WTC11 (cell line): ENCODE results near the gene NXN. TPM values are rescaled to one million over a fixed set of nuclear protein-coding genes. Genes with fewer than 3 reads are reported as not detected.

Experiments
- ATAC-seq: fragments of 200-7000 bp; cut with Tn5 transposase; 2 replicates; pipeline ENCODE4 v1.10.0; 2021; ENCODE audit warnings: mild to moderate bottlenecking, moderate library complexity
- CTCF ChIA-PET: fragments of 300-600 bp; sonication (Branson Sonifier 250); formaldehyde crosslinking; loops from one replicate; lab custom pipeline; 2021; ENCODE audit warnings: antibody characterized with exemption; lab: Charles Lee
- POLR2A ChIA-PET: fragments of 350-600 bp; sonication (Branson Sonifier 250); formaldehyde crosslinking; loops from one replicate; lab custom pipeline; 2021; ENCODE audit warnings: antibody characterized with exemption; lab: Charles Lee
- DNase-seq: peaks from one replicate; pipeline ENCODE4 v3.0.0; 2021; ENCODE audit warnings: low spot score
- H3K27ac Mint-ChIP-seq: 2 replicates; pipeline ENCODE4 v1.8.0; 2021; ENCODE audit warnings: mixed read lengths
- H3K27me3 Mint-ChIP-seq: 2 replicates; pipeline ENCODE4 v1.8.0; 2021; ENCODE audit warnings: low read depth, mild to moderate bottlenecking, moderate library complexity, mixed read lengths
- H3K36me3 Mint-ChIP-seq: 2 replicates; pipeline ENCODE4 v1.8.0; 2021; ENCODE audit warnings: mixed read lengths
- H3K4me1 Mint-ChIP-seq: 2 replicates; pipeline ENCODE4 v1.8.0; 2022; ENCODE audit warnings: mixed read lengths
- H3K4me3 Mint-ChIP-seq: 2 replicates; pipeline ENCODE4 v1.8.0; 2021; ENCODE audit warnings: mild to moderate bottlenecking, moderate library complexity, mixed read lengths
- H3K9me3 Mint-ChIP-seq: 2 replicates; pipeline ENCODE4 v1.8.0; 2021; ENCODE audit warnings: mixed read lengths
- ARID4B ChIP-seq: sonication (generic); formaldehyde crosslinking; IDR thresholded peaks from 2 replicates; pipeline ENCODE4 v1.8.0; 2023; ENCODE audit warnings: missing genetic modification reagents, mild to moderate bottlenecking, borderline replicate concordance
- ATF1 ChIP-seq: sonication (generic); formaldehyde crosslinking; IDR thresholded peaks from 2 replicates; pipeline ENCODE4 v1.8.1; 2023; ENCODE audit warnings: mild to moderate bottlenecking, moderate library complexity, missing genetic modification reagents
- ESRRA ChIP-seq: sonication (generic); formaldehyde crosslinking; IDR thresholded peaks from 2 replicates; pipeline ENCODE4 v1.8.1; 2022; ENCODE audit warnings: mild to moderate bottlenecking, missing genetic modification reagents, borderline replicate concordance
- FOXK1 ChIP-seq: sonication (generic); formaldehyde crosslinking; IDR thresholded peaks from 2 replicates; pipeline ENCODE4 v1.8.0; 2022; ENCODE audit warnings: mild to moderate bottlenecking, moderate library complexity, missing genetic modification reagents
- GTF2I ChIP-seq: fragments of 250-450 bp; sonication (Bioruptor Pico); conservative IDR thresholded peaks from 2 replicates; pipeline ENCODE4 v1.4.0; 2021; ENCODE audit warnings: mild to moderate bottlenecking
- IRF1 ChIP-seq: sonication (generic); formaldehyde crosslinking; IDR thresholded peaks from 2 replicates; pipeline ENCODE4 v1.8.0; 2023; ENCODE audit warnings: missing genetic modification reagents
- IRF2 ChIP-seq: sonication (generic); formaldehyde crosslinking; IDR thresholded peaks from 2 replicates; pipeline ENCODE4 v1.8.0; 2022; ENCODE audit warnings: low read depth, missing genetic modification reagents, borderline replicate concordance
- NFE2L1 ChIP-seq: sonication (generic); formaldehyde crosslinking; IDR thresholded peaks from 2 replicates; pipeline ENCODE4 v1.8.1; 2023; ENCODE audit warnings: missing genetic modification reagents
- NFYB ChIP-seq: sonication (generic); formaldehyde crosslinking; conservative IDR thresholded peaks from 2 replicates; pipeline ENCODE4 v1.8.0; 2022; ENCODE audit warnings: low read depth, missing genetic modification reagents
- NR2C2 ChIP-seq: sonication (generic); formaldehyde crosslinking; IDR thresholded peaks from 2 replicates; pipeline ENCODE4 v1.8.0; 2022; ENCODE audit warnings: mild to moderate bottlenecking, missing genetic modification reagents
- STAT6 ChIP-seq: sonication (generic); formaldehyde crosslinking; conservative IDR thresholded peaks from 2 replicates; pipeline ENCODE4 v1.8.1; 2023; ENCODE audit warnings: mild to moderate bottlenecking, low read depth, missing genetic modification reagents, moderate library complexity
- USF2 ChIP-seq: sonication (generic); formaldehyde crosslinking; IDR thresholded peaks from 2 replicates; pipeline ENCODE4 v1.8.1; 2023; ENCODE audit warnings: mild to moderate bottlenecking, missing genetic modification reagents, moderate library complexity
- ZNF121 ChIP-seq: sonication (generic); formaldehyde crosslinking; IDR thresholded peaks from 2 replicates; pipeline ENCODE4 v1.8.0; 2023; ENCODE audit warnings: missing genetic modification reagents
- ZNF396 ChIP-seq: fragments of 250-450 bp; sonication (Bioruptor Pico); IDR thresholded peaks from 2 replicates; pipeline ENCODE4 v1.8.0; 2021; ENCODE audit warnings: mild to moderate bottlenecking, moderate library complexity, borderline replicate concordance
- ZNF512 ChIP-seq: sonication (generic); formaldehyde crosslinking; IDR thresholded peaks from 2 replicates; pipeline ENCODE4 v1.8.1; 2022; ENCODE audit warnings: missing genetic modification reagents, borderline replicate concordance
- total RNA-seq: library from RNA; stranded (reverse); gene quantifications from 3 replicates; pipeline ENCODE4 v1.2.3, GENCODE V29; 2021

The NXN gene
- total RNA-seq, 1 experiment from 2014 or later: 96.8 TPM

GRCh38 chr17:969811-970355 is 9.7 kb downstream of the NXN start:
- no peak; the same call in 1 of the 2 replicates for ATAC-seq
- no peak for DNase-seq
- peaks cover 16% of the 10 kb centered on the region for H3K36me3 Mint-ChIP-seq
- no peak for TF ChIP-seq IRF1
- no peak for TF ChIP-seq GTF2I (CRISPR knock-in tag)
- TF ChIP-seq NFE2L1: no peak
- no peak for TF ChIP-seq IRF2 (CRISPR knock-in tag)
- no peak for TF ChIP-seq ZNF121 (CRISPR knock-in tag)
- no peak for TF ChIP-seq STAT6 (CRISPR knock-in tag)
- no peak for TF ChIP-seq ESRRA (CRISPR knock-in tag)
- TF ChIP-seq FOXK1 (CRISPR knock-in tag): no peak
- no peak for TF ChIP-seq NFYB (CRISPR knock-in tag)
- no peak for TF ChIP-seq NR2C2 (CRISPR knock-in tag)
- peaks cover 79% of the 10 kb centered on the region for H3K4me1 Mint-ChIP-seq
- H3K27me3 Mint-ChIP-seq: no peaks in the 10 kb centered on the region
- CTCF ChIA-PET: interaction anchor here (1.6 kb wide), 1 partner anchor 11 kb away, joined by 3 read pairs; no protein-coding TSS in a partner anchor
- H3K9me3 Mint-ChIP-seq: peaks cover 8% of the 10 kb centered on the region
- peak overlapping the region; percentile 90 for H3K27ac Mint-ChIP-seq
- POLR2A ChIA-PET: interaction anchor here (1.6 kb wide), 1 partner anchor 10 kb away, joined by 4 read pairs; the partner anchor contains the start of gene NXN
- peak overlapping the region; percentile 15 for H3K4me3 Mint-ChIP-seq

GRCh38 chr17:968812-969730 is 10.5 kb downstream of the NXN start:
- DNase-seq (no peak), ATAC-seq (no peak)
- CTCF ChIA-PET: no interaction called here
- H3K27ac Mint-ChIP-seq: peak overlapping the region; percentile 90
- peaks cover 84% of the 10 kb centered on the region for H3K4me1 Mint-ChIP-seq
- peak overlapping the region; percentile 15; the same call in 1 of the 2 replicates for H3K4me3 Mint-ChIP-seq
- no peak for TF ChIP-seq ARID4B
- TF ChIP-seq NFYB (CRISPR knock-in tag): no peak
- no peak for TF ChIP-seq USF2
- no peak for TF ChIP-seq ATF1
- no peak for TF ChIP-seq ZNF396 (CRISPR knock-in tag)
- TF ChIP-seq ZNF512: no peak
- H3K36me3 Mint-ChIP-seq: peaks cover 13% of the 10 kb centered on the region
- POLR2A ChIA-PET: no interaction called here
- peaks cover 8% of the 10 kb centered on the region for H3K9me3 Mint-ChIP-seq
- H3K27me3 Mint-ChIP-seq: no peaks in the 10 kb centered on the region
